GM21381 (cell line): ENCODE data around the gene ADPRHL1.

ENCODE experiments used
- ATAC-seq: cut with Tn5 transposase; IDR thresholded peaks from one replicate; pipeline ENCODE4 v1.9.1; 2021; ENCODE audit warnings: mild to moderate bottlenecking, moderate library complexity; ENCODE audit not compliant: unreplicated experiment

ADPRHL1 gene

GRCh38 chr13:113354831-113355610, 98.3 kb downstream of the ADPRHL1 start:
- no peak for ATAC-seq

- ATAC-seq: no peak
Measured at GRCh38 chr13:113353254-113353653, 100.0 kb downstream of the ADPRHL1 start.

- no peak for ATAC-seq
Measured at GRCh38 chr13:113351514-113352026, 101.7 kb downstream of the ADPRHL1 start.

- ATAC-seq: no peak
Measured at GRCh38 chr13:113350938-113351335, 102.4 kb downstream of the ADPRHL1 start.

GRCh38 chr13:113350065-113350937, 103.0 kb downstream of the ADPRHL1 start:
- ATAC-seq: no peak
